GM21619 (cell line): Measurements from ENCODE around the gene BLNK.
A peak's percentile ranks its signal among the peaks of the same experiment; 100 is the strongest.

Experiments used
- ATAC-seq: cut with Tn5 transposase; IDR thresholded peaks from one replicate; pipeline ENCODE4 v1.9.1; 2021; ENCODE audit not compliant: unreplicated experiment

The BLNK gene

DNA sequence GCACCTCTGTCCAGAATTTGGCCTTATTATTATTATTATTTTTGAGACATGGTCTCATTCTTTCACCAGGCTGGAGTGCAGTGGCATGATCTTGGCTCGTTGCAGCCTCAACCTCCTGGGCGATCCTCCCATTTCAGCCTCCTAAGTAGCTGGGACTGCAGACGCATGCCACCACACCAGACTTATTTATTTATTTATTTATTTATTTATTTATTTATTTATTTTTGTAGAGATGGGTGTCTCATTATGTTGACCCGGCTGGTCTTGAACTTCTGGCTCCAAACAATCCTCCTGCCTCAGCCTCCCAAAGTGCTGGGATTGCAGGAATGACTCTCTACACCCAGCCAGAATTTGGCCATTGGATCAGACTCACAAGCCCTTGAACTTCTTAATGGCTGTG, 6.4 kb downstream of the BLNK start:
- no peak for ATAC-seq

DNA sequence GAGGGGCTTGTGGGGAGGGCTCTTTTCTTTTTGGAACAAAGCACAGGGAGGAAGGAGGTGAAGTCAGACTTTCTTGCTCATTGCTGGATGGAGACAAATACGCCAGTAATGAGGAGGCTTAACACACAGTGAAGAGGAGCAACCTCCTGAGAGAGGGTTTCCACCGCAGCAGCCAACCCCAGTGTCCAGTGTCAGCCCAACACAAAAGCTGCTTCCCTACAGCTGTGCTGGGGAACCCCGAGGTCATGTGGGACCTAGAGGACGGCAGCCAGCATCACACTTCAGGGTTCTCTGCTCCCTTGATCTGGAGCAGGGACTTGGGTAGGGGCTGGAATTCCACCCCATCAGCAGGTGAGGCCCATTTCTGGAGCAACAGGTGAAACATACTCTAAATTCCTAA, 7.7 kb downstream of the BLNK start:
- ATAC-seq: no peak

DNA sequence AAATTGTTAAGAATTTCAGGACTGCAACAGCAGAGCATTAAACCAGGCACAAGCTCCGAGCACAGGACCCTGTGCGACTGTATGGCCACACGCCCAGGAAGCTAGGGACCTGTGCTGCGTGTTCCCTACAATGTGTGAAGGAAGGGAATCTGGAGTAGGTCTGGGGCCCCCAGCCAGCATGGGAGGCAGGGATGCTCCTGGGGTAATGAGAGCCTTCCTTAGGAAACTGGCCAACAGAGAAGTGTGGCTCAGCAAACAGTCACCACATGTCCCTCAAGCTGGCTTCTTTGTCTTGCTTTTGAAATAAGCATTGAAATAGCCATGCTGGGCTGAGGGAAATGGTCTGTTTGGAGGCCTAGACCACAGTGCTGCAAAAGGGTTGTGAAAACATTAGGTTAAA, 8.2 kb downstream of the BLNK start:
- ATAC-seq: no peak

DNA sequence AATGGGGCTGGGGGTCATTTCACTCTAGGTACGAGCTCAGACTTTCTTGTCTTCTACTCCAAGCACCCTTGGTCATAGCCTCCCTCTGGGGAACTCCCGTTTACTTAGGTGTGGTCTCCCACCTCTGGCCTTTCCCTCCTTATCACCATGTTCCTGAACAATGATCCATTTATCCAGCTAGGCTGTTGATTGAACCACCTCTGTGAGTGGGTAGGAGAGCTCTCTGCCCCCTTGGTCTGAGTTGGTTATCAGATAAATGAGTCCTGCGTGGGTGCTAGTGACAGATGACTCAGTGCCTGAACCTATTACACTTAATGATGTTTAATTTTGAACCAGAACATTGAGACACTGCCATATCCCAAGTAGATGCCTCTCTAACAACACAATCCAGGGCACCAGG, 9.4 kb downstream of the BLNK start:
- no peak for ATAC-seq

DNA sequence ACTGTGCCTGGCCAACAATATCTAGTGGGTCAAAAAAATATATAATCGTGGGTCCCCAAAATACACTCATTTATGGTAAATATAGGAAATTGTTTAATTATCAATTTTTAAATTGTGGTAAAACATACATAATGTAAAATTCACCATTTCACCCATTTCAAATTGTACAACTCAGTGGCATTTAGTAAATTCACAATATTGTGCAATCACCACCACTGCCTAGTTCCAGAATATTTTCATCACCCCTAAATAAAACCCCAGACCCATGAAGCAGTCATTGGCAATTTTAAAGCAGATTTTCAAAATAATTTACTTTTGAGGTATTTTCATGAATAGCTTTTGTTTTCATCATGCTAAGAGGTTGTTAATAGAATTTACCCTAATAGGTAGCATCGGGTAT, 10.2 kb downstream of the BLNK start:
- ATAC-seq: no peak

DNA sequence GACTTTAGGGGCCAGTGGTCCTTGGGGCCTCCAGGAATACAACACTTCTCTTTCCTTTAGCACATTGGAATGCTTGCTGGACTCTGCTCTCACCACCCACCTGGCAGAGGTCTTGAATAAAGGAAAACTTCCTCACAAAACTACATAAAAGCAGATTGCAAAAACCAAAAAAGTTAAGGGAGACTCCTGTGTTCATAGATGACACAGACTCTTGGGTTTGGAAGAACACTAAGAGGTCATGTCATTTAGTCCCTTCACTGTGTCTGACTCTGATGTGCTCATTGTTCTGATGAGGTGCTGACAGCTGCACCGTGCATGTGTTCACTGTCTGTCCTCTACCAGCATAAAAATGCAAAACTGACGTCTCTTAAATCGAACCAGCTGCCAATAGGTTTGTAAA, 11.4 kb downstream of the BLNK start:
- no peak for ATAC-seq

DNA sequence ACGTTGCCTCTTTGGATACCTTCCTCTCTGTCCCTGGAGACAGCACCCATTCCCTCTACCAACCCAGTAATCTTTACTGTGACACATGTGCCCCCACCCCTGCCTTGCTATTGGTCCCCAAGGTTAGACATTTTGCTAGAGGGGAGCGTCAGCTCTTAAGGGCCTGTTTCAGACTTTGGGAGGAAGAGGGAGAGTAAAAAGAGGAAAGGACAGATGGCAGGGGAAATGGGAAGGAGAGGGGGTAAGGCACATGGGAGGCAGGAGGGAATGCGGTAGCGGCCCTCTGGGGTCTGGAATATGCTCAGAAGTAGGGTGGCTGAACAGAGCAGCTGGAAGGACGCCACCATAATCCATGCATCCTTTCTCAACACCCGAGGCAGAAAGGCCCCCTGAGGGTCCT, 12.2 kb downstream of the BLNK start:
- no peak for ATAC-seq

DNA sequence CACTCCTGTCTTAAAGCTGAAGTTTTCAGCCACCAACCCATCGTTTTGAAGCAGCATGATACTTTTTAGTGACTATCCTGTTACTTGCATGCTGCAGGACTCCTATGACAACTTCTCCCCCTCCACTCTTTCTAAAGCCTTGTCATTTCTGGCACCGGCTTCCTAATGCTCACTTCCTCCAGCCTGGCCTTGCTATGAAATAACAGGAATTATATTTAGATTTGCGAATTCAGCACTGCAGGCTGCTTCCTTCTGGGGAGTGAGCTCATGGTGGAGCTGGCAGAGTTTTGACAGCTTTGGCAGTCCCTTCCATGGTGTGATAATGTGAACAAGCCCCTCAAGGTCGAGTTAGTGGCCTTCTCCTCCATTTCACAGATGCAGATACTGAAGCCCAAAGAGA, 13.4 kb downstream of the BLNK start:
- ATAC-seq: no peak

DNA sequence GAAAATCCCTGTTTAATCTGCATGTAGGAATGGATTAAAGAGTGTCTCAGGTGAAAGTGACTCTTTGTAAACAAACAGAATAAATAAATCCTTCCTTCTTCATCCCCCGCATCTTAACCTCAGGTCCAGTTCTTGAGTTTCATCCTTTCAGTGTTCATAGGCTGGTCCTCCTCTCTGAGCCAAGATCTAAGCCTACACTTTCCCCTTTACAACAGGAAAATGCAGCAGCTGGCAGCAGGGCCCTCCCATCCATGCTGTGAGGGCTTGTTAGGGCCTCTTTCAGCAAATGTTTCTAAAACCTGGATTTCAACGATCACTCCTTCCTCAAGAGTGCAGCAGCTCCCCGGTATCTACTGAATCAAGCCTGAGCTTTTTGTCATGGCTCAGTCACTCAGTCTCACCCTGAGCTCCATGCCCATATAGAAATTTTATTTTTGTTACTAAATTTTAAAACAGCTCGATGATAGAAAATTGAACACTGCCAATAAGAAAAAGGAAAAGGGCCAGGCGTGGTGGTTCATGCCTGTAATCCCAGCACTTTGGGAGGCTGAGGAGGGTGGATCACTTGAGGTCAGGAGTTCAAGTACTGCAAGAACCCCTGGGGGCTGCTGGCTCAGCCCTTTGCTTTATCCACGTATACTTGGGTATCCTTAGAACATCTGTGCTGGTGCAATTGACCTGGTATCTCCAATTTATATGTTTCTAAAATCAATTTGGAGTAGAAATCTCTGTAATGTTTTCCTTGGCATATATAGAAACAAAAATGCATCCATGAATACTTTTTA, 15.6 kb downstream of the BLNK start:
- no peak for ATAC-seq

DNA sequence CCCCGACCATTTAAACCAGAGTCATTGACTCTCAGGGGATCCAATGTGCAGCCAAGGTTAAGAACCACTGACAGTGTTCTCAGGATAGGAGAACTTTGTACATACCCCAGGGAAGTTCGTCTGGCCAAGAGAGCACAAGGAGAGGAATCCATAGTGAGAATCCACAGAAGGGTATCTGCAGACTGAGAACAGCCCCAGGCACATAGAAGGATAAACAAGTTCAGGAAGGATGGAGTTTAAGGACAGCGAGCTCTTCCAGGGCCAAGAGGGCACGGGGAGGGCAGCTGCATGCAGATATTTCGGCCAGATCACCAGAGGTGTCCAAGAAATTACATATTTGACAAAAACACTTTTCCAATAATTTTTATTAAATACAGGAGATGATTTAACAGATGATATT, 16.4 kb downstream of the BLNK start:
- no peak for ATAC-seq

DNA sequence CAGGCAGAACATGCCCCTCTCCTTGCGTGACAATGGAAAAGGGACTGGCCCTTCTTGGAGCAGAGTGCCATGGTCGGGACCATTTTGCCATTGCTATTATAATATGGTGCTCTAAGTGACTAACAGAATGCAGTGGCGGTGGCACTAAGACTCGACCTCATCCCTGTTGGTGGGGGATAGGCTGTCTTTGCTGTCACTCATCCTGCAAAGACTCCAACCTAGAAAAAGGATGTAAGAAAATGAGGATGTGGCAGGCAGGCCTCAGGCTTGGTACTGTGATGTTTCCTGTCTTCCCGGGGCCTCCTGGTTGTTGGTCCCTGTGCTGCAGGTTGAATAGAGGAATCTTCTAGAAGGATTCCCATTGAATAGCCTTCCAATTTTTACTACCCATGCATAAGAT, 18.6 kb downstream of the BLNK start:
- no peak for ATAC-seq

DNA sequence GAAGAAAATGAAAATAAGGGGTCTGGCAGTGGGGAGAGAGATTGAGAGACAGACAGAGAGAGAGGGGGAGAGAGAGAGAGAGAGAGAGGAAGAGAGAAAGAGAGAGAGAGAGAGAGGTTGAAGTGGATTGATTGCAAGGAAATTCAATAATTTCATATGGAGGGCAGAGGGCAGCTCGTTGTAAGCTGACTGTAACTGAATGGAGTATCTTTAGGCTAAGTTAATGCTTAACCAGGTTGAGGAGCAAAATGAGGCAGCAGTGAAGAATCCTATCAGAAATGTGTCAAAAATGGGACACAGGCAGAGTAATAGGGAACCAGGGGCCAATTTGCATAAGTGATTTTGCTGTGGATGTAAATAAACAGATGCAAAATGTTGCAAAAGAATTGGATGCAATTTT, 21.0 kb downstream of the BLNK start:
- no peak for ATAC-seq

DNA sequence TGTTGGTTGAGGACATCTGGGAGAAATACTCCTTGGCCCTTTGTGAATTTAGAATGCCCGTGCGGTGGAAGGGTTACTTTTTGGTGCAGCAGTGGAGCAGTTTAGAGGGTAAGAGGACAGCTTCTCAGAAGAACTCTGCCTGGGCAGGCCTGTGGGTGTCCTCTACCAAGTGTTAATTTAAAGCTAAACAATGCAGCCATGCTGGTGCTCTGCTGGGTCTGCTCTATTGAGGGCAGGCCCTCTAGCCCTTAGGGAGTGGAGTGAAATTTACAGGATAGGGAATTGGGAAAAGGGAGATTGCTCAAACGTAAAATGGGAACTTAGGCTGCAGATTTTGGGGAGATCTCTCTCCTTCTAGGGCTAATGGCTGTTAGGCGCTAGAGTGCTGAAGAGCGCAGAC, 22.1 kb downstream of the BLNK start:
- no peak for ATAC-seq

DNA sequence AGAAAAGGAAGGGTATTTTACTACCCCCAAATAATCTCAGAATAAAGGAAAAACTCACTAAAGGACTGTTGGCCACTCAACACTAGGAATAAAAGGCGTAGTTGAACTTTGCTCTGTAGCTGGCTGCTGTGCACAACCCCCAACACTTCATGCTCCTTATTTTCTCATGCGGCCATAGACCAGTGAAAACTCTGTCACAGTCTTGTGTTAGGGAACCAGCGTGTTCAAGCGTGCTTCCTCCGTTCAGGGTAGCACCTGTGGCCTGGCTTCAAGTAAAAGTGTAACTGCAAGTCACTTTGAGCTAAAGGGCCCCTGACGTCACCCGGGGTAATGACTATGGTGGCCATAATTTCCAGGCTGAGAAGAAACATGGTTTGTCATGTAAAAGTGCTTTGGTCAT, 27.0 kb downstream of the BLNK start:
- ATAC-seq: peak; percentile 98

DNA sequence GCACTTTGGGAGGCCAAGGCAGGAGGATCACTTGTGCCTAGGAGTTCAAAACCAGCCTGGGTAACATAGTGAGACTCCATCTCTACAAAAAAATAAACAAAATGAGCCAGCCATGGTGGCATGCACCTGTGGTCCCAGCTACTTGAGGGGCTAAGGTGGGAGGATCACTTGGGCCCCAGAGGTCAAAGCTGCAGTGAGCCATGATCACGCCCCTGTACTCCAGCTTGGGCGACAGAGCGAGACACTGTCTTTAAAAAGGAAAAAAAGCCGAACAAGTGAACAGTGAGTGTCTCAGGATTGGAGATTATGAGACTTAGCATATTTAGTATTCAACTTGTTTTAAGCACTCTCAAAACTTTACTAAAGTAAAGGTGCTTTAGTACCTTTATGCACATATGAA, 28.1 kb downstream of the BLNK start:
- no peak for ATAC-seq

DNA sequence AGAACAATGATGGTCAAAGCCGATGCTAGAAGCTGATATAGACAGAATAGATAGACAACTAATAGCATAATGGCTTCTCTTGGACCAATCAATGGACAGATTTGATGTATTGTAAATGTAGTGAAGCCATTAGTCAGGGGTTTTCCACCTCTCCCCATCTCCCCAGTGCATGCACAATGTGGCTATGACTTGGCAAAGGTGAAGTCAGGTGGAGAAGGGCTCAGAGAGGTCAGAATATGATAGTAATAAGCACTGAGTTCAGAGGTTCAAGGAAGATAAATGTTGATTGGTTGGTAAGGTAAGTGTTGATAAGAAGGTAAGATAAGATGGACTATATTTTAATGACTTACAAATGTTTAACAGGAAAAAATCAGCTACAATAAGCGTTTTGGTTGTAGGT, 28.5 kb downstream of the BLNK start:
- no peak for ATAC-seq

DNA sequence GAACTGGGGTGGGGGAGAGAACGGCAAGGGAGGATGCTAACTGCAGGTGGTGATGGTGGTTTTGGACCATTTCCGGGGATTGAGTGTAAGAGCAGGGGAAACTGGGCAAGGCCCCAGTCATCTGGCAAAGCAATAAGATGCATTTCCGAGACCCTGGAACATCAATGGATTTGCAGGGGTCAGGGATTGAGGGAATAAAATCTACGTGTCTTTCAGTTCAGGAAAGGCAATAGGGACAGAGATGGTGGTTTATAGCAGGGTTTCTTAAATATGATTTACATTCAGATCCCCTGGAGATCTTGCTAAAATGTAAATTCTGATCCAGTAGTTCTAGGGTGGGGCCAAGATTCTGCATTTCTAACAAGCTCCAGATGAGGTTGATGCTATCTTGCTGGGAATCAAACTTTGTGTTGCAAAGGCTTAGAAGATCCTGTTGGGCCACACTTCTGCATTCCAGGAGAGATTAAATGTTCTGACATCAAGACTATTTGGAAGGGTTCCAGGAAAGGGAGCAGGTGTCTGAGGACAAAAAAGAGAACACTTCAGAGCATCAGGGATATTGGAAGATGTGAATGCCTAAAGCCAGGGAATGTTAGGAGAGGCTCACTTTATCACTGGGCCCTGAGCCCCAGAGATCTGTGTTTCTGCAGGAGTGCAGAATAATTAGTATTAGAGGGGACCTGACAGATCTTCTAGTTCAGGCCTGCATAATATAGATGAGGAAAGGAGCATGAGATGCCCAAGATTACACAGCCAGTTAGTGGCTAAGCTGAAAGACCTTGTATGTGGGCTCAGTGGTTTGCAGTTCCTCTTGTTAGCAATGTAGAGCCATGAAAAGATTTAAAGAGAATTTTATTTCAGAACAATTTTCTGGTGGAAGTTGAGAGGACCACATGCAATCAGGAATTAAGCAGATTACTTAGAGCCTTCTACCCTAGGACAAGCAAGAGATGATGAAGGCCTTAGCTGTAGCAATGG, 32.4 kb downstream of the BLNK start:
- ATAC-seq: no peak

DNA sequence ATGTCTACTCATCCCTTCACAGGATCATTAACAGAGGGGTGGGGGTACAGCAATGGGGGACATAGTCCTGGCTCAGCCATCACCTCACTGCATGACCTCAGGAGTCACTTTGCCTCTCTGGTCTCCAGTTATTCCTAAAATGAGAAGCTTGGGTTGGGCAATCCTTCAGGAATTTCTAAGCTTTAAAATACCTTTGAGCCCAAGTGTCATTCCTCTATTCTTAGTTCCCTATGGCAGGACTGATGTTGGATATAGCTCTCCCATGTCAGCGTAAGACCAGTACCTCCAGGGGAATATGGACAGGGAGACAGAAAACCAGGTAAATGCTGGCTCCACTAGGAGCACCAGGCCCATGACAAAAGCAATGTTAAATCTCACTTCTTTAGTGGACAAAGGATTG, 34.5 kb downstream of the BLNK start:
- no peak for ATAC-seq

DNA sequence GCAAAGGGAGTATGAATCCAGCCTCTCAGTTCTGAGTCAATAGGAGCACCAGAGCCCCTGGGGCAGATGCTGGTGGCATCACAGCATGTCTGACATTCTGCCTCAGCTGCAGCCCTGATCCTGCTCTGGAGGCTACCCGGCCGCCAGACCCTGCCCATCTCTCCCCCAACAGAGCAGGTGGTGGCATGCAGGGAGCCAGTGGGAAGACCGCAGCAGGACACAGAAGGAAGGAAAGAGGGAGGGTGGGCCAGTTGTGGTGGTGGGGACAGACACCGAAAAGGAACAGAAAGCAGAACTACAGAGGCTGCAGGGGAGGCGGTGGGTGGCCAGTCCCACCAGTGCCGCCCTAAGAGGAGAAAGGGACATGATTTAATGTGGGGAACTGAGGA, 35.3 kb downstream of the BLNK start:
- no peak for ATAC-seq

DNA sequence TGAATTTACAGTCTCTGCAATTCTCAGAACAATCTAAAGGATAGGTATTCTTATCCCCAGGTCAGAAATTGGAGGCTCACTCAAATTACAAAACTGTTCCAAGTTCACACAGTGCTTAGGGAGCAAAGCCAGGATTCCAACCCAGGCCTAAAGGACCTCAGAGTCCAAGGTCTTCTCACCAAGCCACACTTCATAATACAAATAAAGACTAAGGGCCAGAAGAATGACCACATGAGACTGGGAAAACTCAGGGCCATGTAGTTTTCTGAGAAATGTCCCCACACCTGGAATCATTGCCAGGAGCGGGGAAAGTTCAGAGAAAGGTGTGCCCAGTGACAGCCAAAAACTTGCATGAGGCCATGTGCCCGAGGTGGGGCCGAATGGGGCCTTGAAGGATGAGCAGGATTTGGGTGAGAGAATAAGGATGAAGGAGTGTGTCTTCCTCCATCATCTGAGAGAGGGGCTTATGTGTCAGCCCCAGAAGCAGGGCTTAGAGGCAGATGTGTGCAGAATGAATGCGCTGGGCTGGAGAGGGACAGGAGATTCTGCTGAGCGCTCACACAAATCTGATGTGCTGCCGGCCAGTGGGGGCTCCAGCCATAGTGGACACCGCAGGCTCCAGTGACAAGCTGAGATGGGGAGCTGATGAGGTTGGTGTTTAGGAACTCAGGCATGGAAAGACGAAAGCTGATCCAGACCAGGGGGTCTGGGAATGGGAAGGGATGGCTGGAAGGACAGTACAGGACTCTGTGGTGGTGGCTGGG, 35.9 kb downstream of the BLNK start:
- no peak for ATAC-seq

DNA sequence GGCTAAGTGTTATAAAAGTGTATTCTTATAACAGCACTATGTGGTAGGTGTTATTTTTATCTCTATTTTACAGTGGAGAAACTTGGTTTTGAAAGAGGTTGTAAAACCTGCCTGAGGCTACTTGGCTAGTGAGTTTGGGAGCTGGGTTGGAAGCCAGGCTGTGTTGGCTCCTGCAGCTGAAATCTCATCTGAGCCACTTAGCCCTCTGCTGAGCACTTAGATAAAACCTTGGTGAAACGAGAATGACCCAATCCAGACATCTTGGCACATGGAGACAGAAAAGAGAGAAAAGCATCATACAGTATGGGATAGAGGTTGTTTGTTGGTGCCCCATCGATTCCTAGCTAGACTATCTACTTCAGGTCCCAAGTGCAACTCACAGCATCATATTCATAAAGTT, 37.4 kb downstream of the BLNK start:
- no peak for ATAC-seq

DNA sequence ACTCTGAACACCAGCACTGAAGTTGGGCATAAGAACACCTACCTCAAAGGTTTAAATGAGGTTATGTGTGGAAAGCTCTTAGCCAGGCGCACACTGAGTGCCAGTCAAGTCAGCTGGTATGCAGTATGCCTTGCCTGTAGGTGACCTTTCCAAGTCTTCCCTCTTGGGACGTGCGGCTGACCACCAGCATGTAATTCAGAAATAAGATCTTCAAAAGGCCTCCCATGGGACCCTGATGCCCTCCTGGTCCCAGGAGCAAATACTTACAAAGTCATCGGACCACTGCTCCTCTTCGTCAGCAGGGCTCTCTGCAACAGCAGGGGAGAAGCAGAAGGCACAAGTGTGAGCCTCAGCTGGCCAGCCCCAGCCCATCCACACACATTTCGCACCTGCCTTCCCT, 40.8 kb downstream of the BLNK start:
- ATAC-seq: peak; percentile 48
